GM19452 (cell line): ENCODE results near the gene LILRA1.
"Not testable (repeated sequence)": the region's sequence is repeated elsewhere in the genome, so short reads cannot be mapped to it uniquely, and the experiment has no call there.

Source experiments
- ATAC-seq: cut with Tn5 transposase; IDR thresholded peaks from one replicate; pipeline ENCODE4 v1.9.1; 2021; ENCODE audit not compliant: unreplicated experiment

LILRA1 gene

GRCh38 chr19:54593445-54593844 lies at the start of gene LILRA1:
LILRA1 (plus strand) TSS chr19:54593632; CDS start chr19:54594245, 613 bp downstream.
- ATAC-seq, result not testable (repeated sequence)

DNA sequence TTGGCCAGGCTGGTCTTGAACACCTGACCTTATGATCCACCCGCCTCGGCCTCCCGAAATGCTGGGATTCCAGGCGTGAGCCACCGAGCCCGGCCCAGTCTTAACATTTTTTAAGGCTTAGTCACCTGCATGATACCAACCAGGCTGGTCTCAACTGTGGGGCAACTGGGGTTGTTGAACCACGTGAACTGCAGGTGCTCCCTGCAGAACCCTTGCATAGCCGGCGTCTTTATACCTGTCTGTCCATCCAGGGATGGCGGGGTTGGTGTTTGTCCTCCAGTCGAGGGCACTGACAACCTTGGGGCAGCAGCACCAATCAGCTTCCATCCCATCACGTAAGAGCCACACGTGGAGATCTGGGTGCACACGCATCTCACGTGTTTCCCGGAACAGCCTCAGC lies 44.6 kb upstream of the LILRA1 start:
- no peak for ATAC-seq

DNA sequence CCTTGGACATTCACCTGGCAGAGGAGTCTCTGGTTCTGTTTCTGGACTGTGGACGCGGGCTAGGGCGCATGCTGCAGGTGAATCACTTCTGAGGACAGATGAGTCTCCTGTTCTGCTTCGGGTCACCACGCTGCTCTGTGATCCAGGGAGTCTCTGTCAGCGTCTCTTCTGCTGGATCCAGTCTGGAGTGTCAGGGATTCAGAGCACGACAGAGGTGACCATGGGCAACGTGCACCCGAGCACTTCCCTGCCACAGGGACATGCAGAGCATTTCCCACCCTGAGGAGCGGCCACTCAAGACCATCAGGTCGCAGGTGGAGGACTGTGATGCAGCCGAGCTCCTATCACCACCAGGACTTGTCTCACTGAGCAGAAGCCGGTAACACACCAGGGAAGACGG lies 44.2 kb upstream of the LILRA1 start:
- no peak for ATAC-seq

DNA sequence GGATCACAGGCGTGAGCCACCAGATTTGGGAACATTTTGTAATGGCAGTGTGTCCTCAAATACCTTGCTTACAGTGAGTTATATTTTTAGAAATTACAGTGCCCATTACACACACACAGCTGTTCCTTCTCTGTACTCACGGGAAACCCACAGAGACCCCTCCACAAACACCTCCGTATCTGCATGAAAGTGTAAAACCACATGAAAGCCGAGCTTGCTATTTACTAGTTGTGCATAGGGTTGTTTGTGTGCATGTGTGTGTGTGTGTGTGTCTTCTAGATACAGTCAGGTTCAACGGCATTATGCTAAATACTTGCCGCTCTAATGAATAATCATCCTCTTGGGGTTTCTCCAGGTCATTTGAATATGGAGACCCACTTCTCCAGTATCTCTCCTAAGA lies 42.1 kb upstream of the LILRA1 start:
- no peak for ATAC-seq

DNA sequence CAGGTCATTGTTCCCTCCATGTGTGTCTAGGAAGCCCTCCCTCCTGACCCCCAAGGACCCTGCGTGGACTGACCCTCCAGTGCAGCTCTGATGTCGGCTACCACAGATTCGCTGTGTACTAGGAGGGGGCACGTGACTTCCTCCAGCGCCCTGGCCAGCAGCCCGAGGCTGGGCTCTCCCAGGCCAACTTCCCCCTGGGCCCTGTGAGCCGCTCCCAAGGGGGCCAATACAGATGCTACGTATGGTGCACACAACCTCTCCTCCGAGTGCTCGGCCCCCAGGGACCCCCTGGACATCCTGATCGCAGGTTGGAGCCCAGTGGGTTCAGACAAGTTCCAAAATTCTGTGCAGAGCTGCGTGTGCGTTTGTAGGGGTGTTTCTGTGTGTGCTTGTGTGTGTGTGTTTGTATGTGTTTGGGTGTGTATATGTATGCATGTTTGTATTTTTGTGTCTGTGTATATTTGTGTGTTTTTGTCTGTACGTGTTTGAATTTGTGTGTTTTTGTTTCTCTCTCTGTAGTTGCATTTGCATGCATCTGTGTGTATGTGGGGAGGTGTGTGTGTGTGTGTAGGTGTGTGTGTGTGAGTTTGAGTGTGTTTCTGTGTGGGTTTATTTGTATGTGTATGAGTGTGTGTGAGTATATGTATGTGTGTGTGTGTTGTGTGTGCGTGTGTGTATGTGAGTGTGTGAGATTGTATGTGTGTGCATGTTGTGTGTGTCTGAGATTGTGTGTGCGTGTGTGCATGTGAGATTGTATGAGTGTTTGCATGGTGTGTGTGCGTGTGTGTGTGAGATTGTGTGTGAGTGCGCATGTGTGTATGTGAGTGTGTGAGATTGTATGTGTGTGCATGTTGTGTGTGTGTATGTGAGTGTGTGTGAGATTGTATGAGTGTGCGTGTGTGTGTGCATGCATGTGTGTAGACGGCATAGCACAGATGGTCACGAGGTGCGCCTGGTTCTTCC lies 41.2 kb upstream of the LILRA1 start:
- ATAC-seq, result no peak

DNA sequence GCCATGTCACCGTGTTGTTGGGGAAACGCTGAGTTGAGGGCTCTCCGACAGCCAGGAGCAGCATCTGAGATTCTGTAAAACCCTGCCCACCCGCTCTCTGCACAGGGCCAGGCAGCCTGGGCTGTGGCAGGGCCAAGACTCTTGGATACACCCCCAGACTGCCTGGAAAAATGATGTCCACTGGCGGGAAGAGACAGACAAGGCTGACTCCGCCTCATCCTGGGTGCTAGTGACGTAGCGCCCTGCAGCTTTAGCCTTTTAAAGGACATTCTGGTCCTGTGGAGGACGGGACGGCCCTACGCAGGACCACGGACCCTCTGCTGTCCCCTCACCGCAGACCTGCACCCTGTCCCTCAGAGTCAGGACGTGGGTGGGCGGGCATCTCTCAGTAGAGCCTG lies 40.5 kb upstream of the LILRA1 start:
- ATAC-seq, result no peak

DNA sequence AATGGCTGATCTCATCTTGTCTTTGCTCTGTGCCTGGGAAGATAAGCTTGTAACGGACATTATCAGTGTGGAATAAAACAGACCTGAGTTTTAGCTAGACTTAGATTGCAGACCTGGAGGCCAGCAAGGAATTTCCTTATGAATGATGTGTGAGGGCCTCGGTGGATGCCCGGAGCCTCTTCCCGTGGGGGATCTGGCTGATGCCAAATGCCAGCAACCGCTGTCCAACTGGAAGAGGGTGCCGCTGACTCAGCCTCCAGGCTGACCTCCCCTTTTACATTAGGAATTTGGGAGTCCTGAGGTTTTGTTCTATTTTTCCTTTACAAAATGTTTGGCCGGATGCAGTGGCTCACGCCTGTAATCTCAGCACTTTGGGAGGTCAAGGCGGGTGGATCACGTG lies 39.4 kb upstream of the LILRA1 start:
- no peak for ATAC-seq

GRCh38 chr19:54554896-54555295 lies 38.5 kb upstream of the LILRA1 start:
- ATAC-seq, result no peak

DNA sequence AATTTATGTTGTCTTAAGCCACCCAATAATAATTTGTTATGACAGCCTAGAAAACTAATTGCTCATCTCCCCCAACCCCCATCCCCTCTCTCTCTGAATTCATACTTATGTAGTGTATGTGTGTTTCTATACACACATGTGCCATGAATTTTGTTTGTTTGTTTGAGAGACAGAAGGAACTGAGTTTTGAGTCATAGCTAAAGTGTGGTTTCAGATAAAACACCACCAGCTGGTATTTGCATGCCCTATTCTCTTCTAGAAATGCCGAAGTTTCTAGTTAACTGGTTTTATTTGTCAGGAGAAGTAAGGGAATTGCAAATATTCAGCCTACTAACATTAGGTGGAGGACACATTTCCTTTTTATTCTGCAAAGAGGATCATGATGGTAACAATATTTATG lies 37.2 kb upstream of the LILRA1 start:
- ATAC-seq, result no peak

DNA sequence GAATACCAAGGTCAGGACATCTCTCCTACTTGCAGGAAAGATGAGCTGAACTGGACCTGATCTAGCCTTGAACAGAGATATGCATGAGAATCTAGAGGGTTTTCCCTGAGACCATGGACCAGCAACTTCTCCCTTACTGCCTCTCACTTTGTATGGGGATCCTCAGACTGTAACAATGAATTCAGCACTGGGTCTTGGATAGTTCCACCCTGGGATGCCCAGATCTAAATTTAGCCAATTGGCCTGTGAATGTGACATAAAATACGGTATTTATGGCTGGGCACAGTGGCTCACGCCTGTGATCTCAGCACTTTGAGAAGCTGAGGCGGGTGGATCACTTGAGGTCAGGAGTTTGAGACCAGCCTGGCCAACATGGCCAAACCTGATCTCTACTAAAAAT lies 35.1 kb upstream of the LILRA1 start:
- no peak for ATAC-seq

DNA sequence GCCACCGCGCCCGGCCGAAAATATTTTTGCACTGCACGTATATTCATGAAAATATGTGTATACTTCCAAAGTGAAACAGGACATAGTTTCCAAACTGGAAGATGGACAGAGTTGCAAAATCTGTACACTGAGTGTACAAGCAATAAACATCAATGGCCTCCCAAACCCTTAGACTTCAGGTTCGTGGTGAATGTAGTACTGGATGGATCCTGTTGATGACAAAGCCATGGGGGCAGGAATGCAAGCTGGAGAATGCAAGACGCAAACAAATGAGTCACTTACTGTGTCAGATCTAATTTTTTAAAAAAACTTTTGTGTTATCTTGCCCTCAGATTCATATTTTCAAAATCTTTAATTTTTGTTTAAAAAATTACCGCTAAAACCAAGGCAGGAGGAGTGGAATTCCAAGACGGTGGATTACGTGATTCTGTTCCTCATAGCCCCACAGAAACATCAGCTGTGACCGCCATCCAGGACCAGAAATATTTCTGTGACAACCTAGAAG lies 32.5 kb upstream of the LILRA1 start:
- no peak for ATAC-seq

GRCh38 chr19:54561840-54562239 lies 31.6 kb upstream of the LILRA1 start:
- ATAC-seq, result no peak

- not testable (repeated sequence) for ATAC-seq
Observed at GRCh38 chr19:54563206-54563605, 30.2 kb upstream of the LILRA1 start.

DNA sequence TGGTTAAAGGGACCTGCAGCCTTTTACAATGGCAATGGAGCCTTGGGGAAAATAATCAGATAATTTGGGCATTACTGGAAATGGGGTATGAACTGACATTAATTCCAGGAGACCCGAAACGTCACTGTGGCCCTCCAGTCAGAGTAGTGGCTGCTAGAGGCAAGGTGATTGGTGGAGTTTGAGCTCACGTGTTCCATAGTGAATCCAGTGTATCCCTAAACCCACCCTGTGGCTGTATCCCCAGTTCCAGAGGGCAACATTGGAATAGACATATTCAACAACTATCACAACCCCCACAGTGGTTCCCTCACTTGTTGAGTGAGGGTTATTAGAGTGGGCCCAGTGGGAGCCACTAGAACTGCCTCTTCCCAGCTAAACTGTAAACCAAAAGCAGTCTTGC lies 23.1 kb upstream of the LILRA1 start:
- no peak for ATAC-seq

GRCh38 chr19:54571715-54572615 lies 21.5 kb upstream of the LILRA1 start:
- not testable (repeated sequence) for ATAC-seq

DNA sequence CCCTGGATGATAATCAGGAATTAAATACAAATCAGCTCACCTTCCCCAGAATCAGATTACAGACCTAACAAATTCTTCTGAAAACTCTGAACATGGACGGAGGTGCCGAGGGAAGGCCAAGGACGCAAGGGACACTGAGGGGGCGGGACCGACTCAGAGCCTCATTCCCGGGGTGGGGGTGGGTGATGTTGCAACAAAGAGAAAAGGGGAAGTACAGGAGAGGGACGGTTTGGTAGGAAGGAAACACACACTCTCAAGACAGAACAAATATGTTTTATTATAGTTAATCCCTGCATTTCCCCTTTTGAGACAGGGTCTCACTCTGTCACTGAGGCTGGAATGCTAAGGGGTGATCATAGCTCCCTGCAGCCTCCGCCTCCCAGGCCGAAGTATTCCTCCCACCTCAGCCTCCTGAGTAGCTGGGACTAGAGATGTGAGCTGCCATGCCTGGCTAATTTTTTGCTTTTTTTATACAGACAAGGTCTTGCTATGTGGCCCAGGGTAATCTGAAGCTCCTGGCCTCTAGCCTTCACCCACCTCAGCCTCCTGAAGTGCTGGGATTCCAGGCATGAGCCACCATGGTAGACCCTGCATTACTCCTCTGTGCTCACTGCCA lies 20.6 kb upstream of the LILRA1 start:
- no peak for ATAC-seq

DNA sequence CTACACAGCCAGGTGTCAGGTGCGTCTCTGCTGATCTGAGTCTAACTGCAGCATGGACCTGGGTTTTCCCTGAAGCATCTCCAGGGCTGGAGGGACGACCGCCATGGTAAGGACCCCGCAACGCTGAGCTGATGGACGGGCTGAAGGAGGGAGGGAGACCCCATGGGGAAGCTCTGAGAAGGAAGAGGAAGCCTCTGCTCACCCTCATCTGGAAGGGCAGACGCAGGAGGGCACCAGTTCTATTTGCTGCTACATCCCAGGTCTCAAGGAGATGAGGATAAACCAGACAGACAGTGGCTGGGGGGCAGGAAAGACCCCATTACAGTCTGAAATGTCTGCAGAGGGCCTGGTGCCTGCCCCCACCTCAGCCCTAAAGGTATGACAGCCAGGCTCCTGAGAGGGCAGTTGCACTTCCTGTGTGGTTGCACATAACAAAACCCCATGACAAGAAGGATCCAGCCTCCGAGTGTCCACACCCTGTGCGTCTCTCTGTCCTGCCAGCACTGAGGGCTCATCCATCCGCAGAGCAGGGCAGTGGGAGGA lies 20.0 kb upstream of the LILRA1 start, which contains the start of gene LILRA2:
LILRA2 (plus strand) TSS at position 461 of the 543 bp plus-strand sequence. CDS start 89 bp downstream, outside the sequence.
- no peak for ATAC-seq

GRCh38 chr19:54574051-54574450 lies 19.4 kb upstream of the LILRA1 start:
- no peak for ATAC-seq

DNA sequence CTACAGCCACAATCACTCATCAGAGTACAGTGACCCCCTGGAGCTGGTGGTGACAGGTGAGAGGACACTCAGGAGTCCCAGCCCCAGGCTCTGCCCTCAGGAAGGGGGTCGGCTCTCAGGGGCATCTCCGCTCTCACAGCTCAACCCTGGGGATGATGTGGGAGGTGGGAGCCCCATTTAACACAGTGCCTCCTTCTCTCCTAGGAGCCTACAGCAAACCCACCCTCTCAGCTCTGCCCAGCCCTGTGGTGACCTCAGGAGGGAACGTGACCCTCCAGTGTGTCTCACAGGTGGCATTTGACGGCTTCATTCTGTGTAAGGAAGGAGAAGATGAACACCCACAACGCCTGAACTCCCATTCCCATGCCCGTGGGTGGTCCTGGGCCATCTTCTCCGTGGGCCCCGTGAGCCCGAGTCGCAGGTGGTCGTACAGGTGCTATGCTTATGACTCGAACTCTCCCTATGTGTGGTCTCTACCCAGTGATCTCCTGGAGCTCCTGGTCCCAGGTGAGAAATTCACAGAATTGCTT lies 18.8 kb upstream of the LILRA1 start:
- no peak for ATAC-seq

DNA sequence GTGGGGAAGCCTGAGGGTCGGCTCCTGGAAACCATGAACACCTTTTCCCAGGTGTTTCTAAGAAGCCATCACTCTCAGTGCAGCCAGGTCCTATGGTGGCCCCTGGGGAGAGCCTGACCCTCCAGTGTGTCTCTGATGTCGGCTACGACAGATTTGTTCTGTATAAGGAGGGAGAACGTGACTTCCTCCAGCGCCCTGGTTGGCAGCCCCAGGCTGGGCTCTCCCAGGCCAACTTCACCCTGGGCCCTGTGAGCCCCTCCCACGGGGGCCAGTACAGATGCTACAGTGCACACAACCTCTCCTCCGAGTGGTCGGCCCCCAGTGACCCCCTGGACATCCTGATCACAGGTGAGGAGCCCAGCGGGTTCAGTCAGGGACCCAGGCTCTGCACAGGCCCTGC lies 18.2 kb upstream of the LILRA1 start:
- ATAC-seq, result not testable (repeated sequence)
